HCT116 (cell line): ENCODE results near the gene SYNE2. TPM values are rescaled to one million over a fixed set of nuclear protein-coding genes. Genes with fewer than 3 reads are reported as not detected.

ENCODE experiments used
- ATAC-seq: fragments of 200-7000 bp; cut with Tn5 transposase; 2 replicates; pipeline ENCODE4 v1.9.1; 2020; ENCODE audit warnings: mild to moderate bottlenecking, moderate library complexity
- BruUV-seq: library from RNA; stranded (reverse); fragments of 400-500 nt; replicated peaks from 2 replicates; lab custom pipeline; 2021; lab: Mats Ljungman, UMichigan
- CTCF ChIA-PET: fragments of 300-600 bp; sonication (Branson Sonifier 250); formaldehyde crosslinking; loops from one replicate; lab custom pipeline; 2021; ENCODE audit warnings: antibody characterized with exemption; lab: Charles Lee
- POLR2A ChIA-PET: fragments of 300-600, 350-600 bp; sonication (Branson Sonifier 250); formaldehyde crosslinking; loops from one replicate; lab custom pipeline; 2021; ENCODE audit warnings: antibody characterized with exemption; lab: Charles Lee
- RAD21 ChIA-PET, 2 experiments: fragments of 300-600 bp; sonication (Branson Sonifier 250); formaldehyde crosslinking; loops; one replicate each; lab custom pipeline; 2023; ENCODE audit warnings: low total read pairs in 2 of 2; ENCODE audit not compliant: uncharacterized antibody in 2 of 2, unreplicated experiment in 2 of 2, low non-redundant PET in 1 of 2; lab: Charles Lee
- DNase-seq: peaks from one replicate; pipeline ENCODE4 v3.0.0-alpha.2; 2010; ENCODE audit warnings: low read depth, low spot score
- H2AFZ ChIP-seq: fragments of 200-600 bp; shearing (Covaris generic), sonication (generic); 2 replicates; pipeline ENCODE4 v1.6.1; 2017; ENCODE audit warnings: low read depth, mixed run types, mixed read lengths, antibody characterized with exemption, low read length; ENCODE audit not compliant: poor library complexity, severe bottlenecking
- H3K27ac ChIP-seq: 2 replicates; pipeline ENCODE4 v1.5.1; 2012; ENCODE audit warnings: low read depth, low read length
- H3K27me3 ChIP-seq: fragments of 200-600 bp; sonication (generic); 2 replicates; pipeline ENCODE4 v1.6.1; 2016; ENCODE audit warnings: mixed run types, low read length, mixed read lengths; ENCODE audit not compliant: insufficient read depth
- H3K36me3 ChIP-seq, 2 experiments: fragments of 200-500 bp in 1 of 2; fragments of 200-600 bp in 1 of 2; sonication (Bioruptor generic) in 1 of 2; sonication (generic) in 1 of 2; 2 replicates each; pipeline versions ENCODE4 v1.5.1 to v1.6.1; 2014 to 2016; ENCODE audit warnings: low read length in 2 of 2, inconsistent platforms in 1 of 2, mixed read lengths in 1 of 2, mixed run types in 1 of 2; ENCODE audit not compliant: insufficient read depth in 2 of 2, control insufficient read depth in 1 of 2
- H3K4me1 ChIP-seq, 2 experiments: fragments of 200-600 bp in 1 of 2; sonication (generic) in 1 of 2; 2 replicates each; pipeline versions ENCODE4 v1.5.1 to v1.6.1; 2012 to 2017; ENCODE audit warnings: low read length in 2 of 2, inconsistent platforms in 1 of 2, mild to moderate bottlenecking in 1 of 2, mixed read lengths in 1 of 2, mixed run types in 1 of 2, moderate library complexity in 1 of 2; ENCODE audit not compliant: insufficient read depth in 2 of 2, control insufficient read depth in 1 of 2
- H3K4me2 ChIP-seq: fragments of 200-600 bp; sonication (generic); 2 replicates; pipeline ENCODE4 v1.6.1; 2017; ENCODE audit warnings: mixed run types, low read length, mixed read lengths
- H3K4me3 ChIP-seq, 2 experiments: fragments of 200-600 bp in 1 of 2; sonication (generic) in 1 of 2; replicated peaks in 1 of 2; 2 replicates each; pipeline ENCODE4 v1.5.1; 2011 to 2016; ENCODE audit warnings: low read length in 2 of 2, control low read depth in 1 of 2, low read depth in 1 of 2, mild to moderate bottlenecking in 1 of 2, mixed read lengths in 1 of 2, mixed run types in 1 of 2
- H3K79me2 ChIP-seq: fragments of 200-600 bp; sonication (generic); 2 replicates; pipeline ENCODE4 v1.6.1; 2017; ENCODE audit warnings: mild to moderate bottlenecking, mixed run types, low read length, moderate library complexity, mixed read lengths; ENCODE audit not compliant: insufficient read depth
- H3K9ac ChIP-seq: fragments of 200-600 bp; sonication (generic); 2 replicates; pipeline ENCODE4 v1.6.1; 2016; ENCODE audit warnings: low read length, mixed read lengths
- H3K9me2 ChIP-seq: fragments of 200-600 bp; sonication (generic), shearing (Covaris generic); 2 replicates; pipeline ENCODE4 v1.6.1; 2017; ENCODE audit warnings: mixed run types, mild to moderate bottlenecking, moderate library complexity; ENCODE audit not compliant: insufficient read depth
- H3K9me3 ChIP-seq, 2 experiments: fragments of 200-500 bp in 1 of 2; fragments of 200-600 bp in 1 of 2; sonication (Bioruptor generic) in 1 of 2; sonication (generic) in 1 of 2; 2 replicates each; pipeline ENCODE4 v1.6.1; 2014 to 2017; ENCODE audit warnings: low read length in 2 of 2, mixed read lengths in 2 of 2, inconsistent platforms in 1 of 2, low read depth in 1 of 2, mild to moderate bottlenecking in 1 of 2, mixed run types in 1 of 2, moderate library complexity in 1 of 2; ENCODE audit not compliant: control insufficient read depth in 1 of 2, insufficient read depth in 1 of 2
- H4K20me1 ChIP-seq: fragments of 200-600 bp; sonication (generic), shearing (Covaris generic); 2 replicates; pipeline ENCODE4 v1.6.1; 2017; ENCODE audit warnings: mixed run types, mild to moderate bottlenecking, moderate library complexity; ENCODE audit not compliant: insufficient read depth
- EZH2 ChIP-seq: fragments of 200-600 bp; sonication (generic); IDR thresholded peaks from 2 replicates; pipeline ENCODE4 v1.6.1; 2017; ENCODE audit warnings: antibody characterized with exemption, mixed run types
- FOSL1 ChIP-seq: IDR thresholded peaks from 2 replicates; pipeline ENCODE4 v1.6.1; 2012; ENCODE audit warnings: low read depth
- MAX ChIP-seq: IDR thresholded peaks from 2 replicates; pipeline ENCODE4 v1.6.1; 2012
- POLR2A ChIP-seq: IDR thresholded peaks from 2 replicates; pipeline ENCODE4 v1.7.0; 2011; ENCODE audit warnings: borderline replicate concordance; ENCODE audit not compliant: insufficient read depth, insufficient read length; ENCODE audit errors: extremely low read depth
- RAD21 ChIP-seq: IDR thresholded peaks from 2 replicates; pipeline ENCODE4 v1.6.1; 2012; ENCODE audit warnings: low read depth, mild to moderate bottlenecking
- REST ChIP-seq: IDR thresholded peaks from 2 replicates; pipeline ENCODE4 v1.6.1; 2012; ENCODE audit warnings: low read depth
- SIN3A ChIP-seq: IDR thresholded peaks from 2 replicates; pipeline ENCODE4 v1.6.1; 2012; ENCODE audit warnings: low read depth
- YY1 ChIP-seq: IDR thresholded peaks from 2 replicates; pipeline ENCODE4 v1.6.1; 2011; ENCODE audit warnings: low read length, low read depth, moderate library complexity, mild to moderate bottlenecking; ENCODE audit not compliant: insufficient replicate concordance; ENCODE audit errors: extremely low read depth
- ZFX ChIP-seq: fragments of 450-650 bp; IDR thresholded peaks from 2 replicates; pipeline ENCODE4 v1.6.1; 2017
- intact Hi-C: fragments of 100-400 bp; cut with micrococcal nuclease; formaldehyde crosslinking; loops from 2 replicates; pipeline ENCODE4 v1.10.0; 2022
- total RNA-seq: library from RNA; stranded (reverse); gene quantifications from one replicate; pipeline ENCODE4 v1.2.1, GENCODE V29; 2021; ENCODE audit not compliant: unreplicated experiment

Gene SYNE2
- total RNA-seq, 1 experiment from 2014 or later, result 28.8 TPM

- Histone ChIP-seq H3K27ac (no peak overlapping the region), H3K9ac (no peak overlapping the region), H3K79me2 (no peaks in the 10 kb centered on the region), H4K20me1 (no peaks in the 10 kb centered on the region), H3K9me3 (no peaks in the 10 kb centered on the region), H3K36me3 (0 out of 4 replicates have a peak, but pooled peaks cover 0 to 4% of the 10 kb centered on the region in 2 experiments)
- no peak for TF ChIP-seq POLR2A
- no peak for TF ChIP-seq ZFX
- no peak for TF ChIP-seq SIN3A
- TF ChIP-seq RAD21, result no peak
- no peak for TF ChIP-seq YY1
- no peak for TF ChIP-seq REST
- no peak for TF ChIP-seq EZH2
- TF ChIP-seq MAX, result no peak
- no peak for TF ChIP-seq FOSL1
- TF ChIP-seq, all 23 proteins: peak for 0
- no peaks in the 10 kb centered on the region for H3K4me1 ChIP-seq
- intact Hi-C loops, result no loop called here
- no peak for ATAC-seq
- ChIA-PET POLR2A (no interaction called here), RAD21 (no interaction called here), CTCF (no interaction called here)
- H3K4me2 ChIP-seq, result no peak overlapping the region
- H2AFZ ChIP-seq, result no peak overlapping the region
- no peak for DNase-seq
- H3K27me3 ChIP-seq, result no peaks in the 10 kb centered on the region
- BruUV-seq, result no TSS peak
- no peaks in the 10 kb centered on the region for H3K9me2 ChIP-seq
- H3K4me3 ChIP-seq, result no peak overlapping the region
Observed at GRCh38 chr14:63991833-63992232, 139.0 kb downstream of the SYNE2 start.
